22Rv1 (cell line): ENCODE measurements around the gene MYO9B.

Experiments used
- CTCF ChIP-seq: fragments of 450-650 bp; IDR thresholded peaks from 2 replicates; pipeline ENCODE4 v1.5.1; 2017; ENCODE audit warnings: mild to moderate bottlenecking
- ZFX ChIP-seq: fragments of 450-650 bp; IDR thresholded peaks from 2 replicates; pipeline ENCODE4 v1.6.1; 2017; ENCODE audit warnings: antibody characterized with exemption, borderline replicate concordance

GRCh38 chr19:17185590-17185989, 110.0 kb downstream of the MYO9B start:
- TF ChIP-seq CTCF, result no peak
- TF ChIP-seq ZFX, result no peak
